GM21529 (cell line): Measurements from ENCODE around the gene CCDC150.
"Not testable (repeated sequence)": the region's sequence is repeated elsewhere in the genome, so short reads cannot be mapped to it uniquely, and the experiment has no call there.

Experiments used
- ATAC-seq: cut with Tn5 transposase; IDR thresholded peaks from one replicate; pipeline ENCODE4 v1.9.1; 2021; ENCODE audit not compliant: unreplicated experiment

CCDC150 gene

GRCh38 chr2:196703695-196704094, 64.2 kb downstream of the CCDC150 start:
- ATAC-seq = no peak

DNA sequence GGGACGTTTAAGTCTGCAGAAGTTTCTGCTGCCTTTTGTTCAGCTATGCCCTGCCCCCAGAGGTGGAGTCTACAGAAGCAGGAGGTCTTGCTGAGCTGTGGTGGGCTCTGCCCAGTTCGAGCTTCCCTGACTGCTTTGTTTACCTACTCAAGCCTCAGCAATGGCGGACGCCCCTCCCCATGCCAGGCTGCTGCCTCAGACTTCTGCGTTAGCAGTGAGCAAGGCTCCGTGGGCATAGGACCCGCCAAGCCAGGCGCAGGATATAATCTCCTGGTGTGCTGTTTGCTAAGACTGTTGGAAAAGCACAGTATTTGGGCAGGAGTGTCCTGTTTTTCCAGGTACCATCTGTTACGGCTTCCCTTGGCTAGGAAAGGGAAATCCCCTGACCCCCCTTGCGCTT, 70.5 kb downstream of the CCDC150 start:
- not testable (repeated sequence) for ATAC-seq

GRCh38 chr2:196711625-196712024, 72.1 kb downstream of the CCDC150 start:
- no peak for ATAC-seq

DNA sequence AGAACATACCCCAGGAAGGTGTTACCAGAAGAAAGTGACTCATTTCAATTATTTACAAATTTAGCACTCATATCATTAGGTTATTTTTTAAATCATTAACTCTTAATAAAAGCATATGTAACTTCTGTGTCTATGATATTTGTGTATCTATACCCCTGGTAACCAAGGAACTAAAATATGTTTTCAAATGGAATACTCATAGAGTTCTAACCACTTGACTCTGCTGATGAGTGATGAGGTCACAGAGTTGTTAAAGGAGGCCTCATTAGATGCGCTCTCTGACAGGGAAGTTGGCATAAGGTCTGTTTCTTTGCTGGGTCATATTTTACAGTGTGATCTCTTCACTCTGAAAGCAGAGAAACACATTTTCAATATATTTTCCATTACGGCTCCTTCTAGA, 73.4 kb downstream of the CCDC150 start:
- no peak for ATAC-seq

DNA sequence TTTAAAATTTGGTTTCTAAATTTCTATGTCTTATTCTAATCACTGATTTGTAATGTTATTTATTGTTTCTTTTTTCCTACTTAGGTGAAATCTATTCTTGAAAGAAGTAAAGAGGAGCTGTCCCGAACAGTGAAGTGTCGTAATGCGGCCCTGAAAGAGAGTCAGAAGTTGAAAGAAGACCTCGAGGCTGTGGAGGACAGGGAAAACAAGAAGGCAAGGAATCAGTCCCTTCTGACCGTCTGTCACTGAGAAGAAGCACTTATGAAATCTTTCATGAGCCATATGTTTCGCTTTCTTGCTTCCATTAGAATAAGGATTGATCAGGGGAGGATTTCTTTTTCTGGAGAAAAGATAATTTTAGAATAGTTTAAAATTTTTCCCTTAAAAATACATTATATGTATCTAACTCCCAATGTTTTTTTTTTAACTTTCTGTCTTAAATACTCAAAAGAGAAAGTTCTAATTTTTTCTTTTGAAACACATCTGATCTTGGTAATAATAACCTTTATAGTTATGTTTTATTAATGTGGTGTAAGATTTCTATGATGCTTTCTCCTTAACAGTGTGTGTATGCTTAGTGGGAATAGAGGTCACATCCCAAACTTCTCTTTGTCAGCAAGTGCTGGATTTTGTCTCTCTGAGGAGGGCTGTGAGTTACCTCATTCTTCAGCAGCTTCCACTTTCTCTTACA, 79.0 kb downstream of the CCDC150 start:
- no peak for ATAC-seq

DNA sequence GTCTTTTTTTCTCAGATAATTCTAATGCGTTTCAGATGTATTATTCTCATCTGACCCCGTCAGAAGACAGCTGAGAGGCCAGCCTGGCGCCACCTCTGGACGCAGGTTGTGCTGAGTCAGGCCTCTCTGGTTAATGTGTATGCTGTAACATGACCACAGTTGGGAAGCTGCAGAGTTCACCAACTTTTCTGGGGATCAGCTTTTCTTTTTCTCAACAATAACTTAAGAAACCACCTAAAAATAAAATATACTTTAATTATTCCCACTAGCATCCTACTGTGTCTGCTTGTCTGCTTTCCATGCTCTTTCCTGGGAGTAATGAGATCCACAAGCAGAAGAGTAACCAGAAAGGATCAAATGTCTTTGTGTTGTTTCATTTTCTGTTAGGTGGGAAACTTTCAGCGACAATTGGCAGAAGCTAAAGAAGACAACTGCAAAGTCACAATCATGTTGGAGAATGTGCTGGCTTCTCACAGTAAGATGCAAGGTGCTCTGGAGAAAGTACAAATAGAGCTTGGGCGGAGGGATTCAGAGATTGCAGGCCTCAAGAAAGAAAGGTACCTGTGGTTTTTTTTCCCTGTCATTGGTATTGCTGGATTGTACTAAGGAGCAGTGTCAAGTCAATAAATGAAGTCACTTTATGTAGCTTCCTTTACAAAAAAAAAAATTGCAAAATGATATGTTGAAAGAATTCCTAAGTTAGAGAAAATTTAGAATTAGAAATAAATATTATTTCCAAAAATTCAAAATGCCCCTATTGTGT, 79.8 kb downstream of the CCDC150 start:
- no peak for ATAC-seq

DNA sequence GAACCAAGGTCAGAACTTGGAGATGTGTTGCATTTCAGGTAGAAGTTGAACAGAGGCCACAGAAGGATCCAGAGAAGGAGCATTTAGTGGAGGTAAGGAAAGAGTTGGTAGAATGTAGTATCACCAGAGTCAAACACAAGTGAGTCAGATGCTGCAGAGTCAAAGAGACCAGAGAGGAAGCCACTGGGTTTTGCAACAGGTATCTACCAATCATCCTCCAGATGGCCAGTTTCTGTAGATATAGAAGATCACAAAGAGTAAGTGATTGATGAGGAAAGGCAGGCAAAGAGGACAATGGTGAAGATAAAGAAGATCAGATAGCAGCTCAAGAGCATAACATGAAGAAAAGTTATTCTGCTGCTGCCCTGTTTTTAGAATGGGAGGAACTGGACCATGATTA, 84.1 kb downstream of the CCDC150 start:
- no peak for ATAC-seq

GRCh38 chr2:196725218-196725617, 85.7 kb downstream of the CCDC150 start:
- no peak for ATAC-seq

GRCh38 chr2:196725882-196726281, 86.4 kb downstream of the CCDC150 start:
- ATAC-seq = peak; percentile 76

- ATAC-seq = no peak
Observed at GRCh38 chr2:196729418-196729817, 89.9 kb downstream of the CCDC150 start.

GRCh38 chr2:196736646-196737045, 97.1 kb downstream of the CCDC150 start:
- ATAC-seq = not testable (repeated sequence)

DNA sequence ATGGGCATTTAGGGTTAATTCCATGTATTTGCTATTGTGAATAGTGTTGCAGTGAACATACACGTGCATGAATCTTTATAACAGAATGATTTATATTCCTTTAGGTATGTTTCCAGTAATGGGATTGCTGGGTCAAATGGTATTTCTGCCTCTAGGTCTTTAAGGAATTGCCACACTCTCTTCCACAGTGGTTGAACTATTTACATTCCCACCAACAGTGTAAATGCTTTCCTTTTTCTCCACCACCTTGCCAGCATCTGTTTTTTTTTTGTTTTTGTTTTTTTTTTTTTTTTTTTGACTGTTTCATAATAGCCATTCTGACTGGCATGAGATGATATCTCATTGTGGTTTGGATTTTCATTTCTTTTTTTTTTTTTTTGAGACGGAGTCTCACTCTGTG, 97.5 kb downstream of the CCDC150 start:
- no peak for ATAC-seq

DNA sequence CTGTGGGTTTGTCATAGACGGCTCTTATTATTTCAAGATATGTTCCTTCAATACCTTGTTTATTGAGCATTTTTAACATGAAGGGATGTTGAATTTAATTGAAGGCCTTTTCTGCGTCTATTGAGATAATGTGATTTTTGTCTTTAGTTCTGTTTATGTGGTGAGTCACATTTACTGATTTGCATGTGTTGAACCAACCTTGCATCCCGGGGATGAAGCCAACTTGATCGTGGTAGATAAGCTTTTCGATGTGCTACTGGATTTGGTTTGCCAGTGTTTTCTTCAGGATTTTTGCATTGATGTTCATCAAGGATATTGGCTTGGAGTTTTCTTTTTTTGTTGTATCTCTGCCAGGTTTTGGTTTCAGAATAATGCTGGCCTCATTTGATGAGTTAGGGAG, 99.5 kb downstream of the CCDC150 start:
- no peak for ATAC-seq

GRCh38 chr2:196742216-196742615, 102.7 kb downstream of the CCDC150 start:
- no peak for ATAC-seq

DNA sequence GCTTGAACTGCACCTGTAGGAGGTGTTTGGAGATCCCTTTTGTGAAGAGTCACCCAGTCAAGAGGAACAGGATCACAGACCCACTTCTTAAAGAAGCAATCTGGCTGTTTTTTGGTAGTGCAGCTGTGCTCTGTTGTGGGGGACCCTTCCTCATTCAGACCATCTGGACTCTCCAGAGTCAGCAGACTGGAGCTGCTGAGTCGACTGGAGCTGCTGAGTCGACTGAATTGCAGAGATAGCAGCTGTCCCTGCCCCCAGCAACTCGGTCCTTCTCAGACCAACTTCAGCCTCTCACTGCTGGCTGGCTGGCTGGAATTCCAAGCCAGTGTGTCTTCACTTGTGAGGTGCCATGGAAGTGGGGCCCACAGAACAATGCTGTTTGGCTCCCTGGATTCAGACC, 103.2 kb downstream of the CCDC150 start:
- no peak for ATAC-seq

- no peak for ATAC-seq
Observed at GRCh38 chr2:196743165-196743564, 103.7 kb downstream of the CCDC150 start.

GRCh38 chr2:196745711-196746110, 106.2 kb downstream of the CCDC150 start:
- no peak for ATAC-seq

DNA sequence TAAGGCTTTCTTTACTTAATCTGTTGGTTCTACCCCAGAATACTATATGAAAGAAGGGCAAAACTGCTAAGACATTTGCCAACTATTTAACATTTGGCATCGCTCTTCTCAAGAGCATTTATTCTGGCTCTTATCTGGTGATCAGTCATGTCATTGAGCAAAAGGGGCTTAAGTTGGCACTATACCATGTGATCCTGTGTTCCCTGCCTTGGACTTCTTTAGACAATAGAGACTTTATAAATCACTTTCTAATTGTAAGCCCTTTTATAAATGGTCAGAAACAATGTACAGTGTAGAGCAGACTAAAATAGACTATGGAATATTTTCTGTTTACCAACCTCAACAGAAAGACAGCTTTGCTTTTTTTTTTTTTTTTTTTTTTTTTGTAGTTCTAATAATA, 107.9 kb downstream of the CCDC150 start:
- no peak for ATAC-seq

DNA sequence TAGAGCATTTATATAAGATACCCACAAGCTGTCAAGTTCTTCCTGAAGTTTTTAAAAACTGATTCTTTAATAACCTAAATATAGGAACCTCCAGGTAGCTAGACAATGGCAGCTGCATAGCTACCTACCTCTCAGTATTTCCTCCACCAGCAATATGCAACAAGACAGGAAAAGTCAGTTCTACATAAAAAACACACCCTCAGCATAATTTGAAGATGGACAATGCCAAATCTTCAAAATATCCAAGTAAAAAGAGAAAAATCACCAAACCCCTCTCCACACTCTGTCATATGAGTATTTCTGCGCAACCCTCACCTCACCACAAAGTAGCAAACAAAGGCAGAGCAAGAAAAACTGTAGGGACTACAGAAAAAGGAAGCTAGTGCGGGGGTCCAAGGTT, 108.6 kb downstream of the CCDC150 start:
- ATAC-seq = no peak

DNA sequence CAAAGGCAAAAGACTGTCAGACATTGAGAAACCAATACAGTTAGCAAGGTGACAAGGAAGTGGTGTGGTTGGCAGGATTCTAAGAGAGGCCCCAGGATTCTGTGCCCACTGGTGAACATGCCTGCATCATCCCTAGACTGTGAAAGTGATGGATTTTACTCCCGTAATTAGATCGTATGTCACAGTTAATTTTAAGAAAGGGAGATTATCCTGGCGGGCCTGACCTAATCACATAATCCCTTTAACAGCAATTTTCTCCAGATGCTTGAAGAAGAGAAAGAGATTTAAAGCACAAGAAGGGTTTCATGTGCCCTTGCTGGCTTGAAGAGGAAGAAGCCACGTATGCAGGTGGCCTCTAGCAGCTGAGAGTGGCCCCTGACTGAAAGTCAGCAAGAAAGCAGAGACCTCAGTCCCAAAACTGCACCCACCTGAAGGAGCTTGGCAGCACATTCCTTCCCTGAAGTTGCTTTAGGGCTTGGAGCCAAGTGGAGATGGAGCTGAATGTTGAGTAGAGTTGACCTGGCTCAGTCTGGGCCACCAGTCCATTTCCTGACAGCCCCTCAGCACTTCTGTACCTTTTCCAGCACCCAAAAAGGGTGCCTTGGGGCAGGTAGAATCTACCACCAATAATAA, 110.9 kb downstream of the CCDC150 start:
- ATAC-seq = peak; percentile 21

- ATAC-seq = peak; percentile 98
Observed at GRCh38 chr2:196750977-196751631, 111.6 kb downstream of the CCDC150 start.
